Measurements from ENCODE around the gene CAMTA1. TPM values are rescaled to one million over a fixed set of nuclear protein-coding genes. Genes with fewer than 3 reads are reported as not detected.

CAMTA1 gene
- total RNA-seq, 1 donor from 2014 or later, result 160 TPM

GRCh38 chr1:7572654-7573152 is 787.4 kb downstream of the CAMTA1 start:
- TF ChIP-seq CTCF (IDR thresholded peaks at IDR 0.05; ENCODE audit: borderline replicate concordance), result no peak
- H3K36me3 ChIP-seq, result no peaks in the 10 kb centered on the region
- DNase-seq, result no peak
- H3K4me3 ChIP-seq, result no peak overlapping the region
- H3K27me3 ChIP-seq (ENCODE audit: low read depth), result peaks cover 3% of the 10 kb centered on the region
- intact Hi-C loops (cut with micrococcal nuclease), result no loop called here
- peaks cover 14% of the 10 kb centered on the region for H3K4me1 ChIP-seq
- no peaks in the 10 kb centered on the region for H3K9me3 ChIP-seq (replicated peaks)
- no peak overlapping the region for H3K27ac ChIP-seq (replicated peaks)

- Histone ChIP-seq H3K4me1 (peaks cover 14% of the 10 kb centered on the region), H3K4me3 (no peak overlapping the region), H3K36me3 (no peaks in the 10 kb centered on the region), H3K27me3 (ENCODE audit: low read depth) (peaks cover 3% of the 10 kb centered on the region), H3K27ac (replicated peaks) (no peak overlapping the region), H3K9me3 (replicated peaks) (no peaks in the 10 kb centered on the region)
- intact Hi-C loops (cut with micrococcal nuclease), result no loop called here
- TF ChIP-seq CTCF (IDR thresholded peaks at IDR 0.05; ENCODE audit: borderline replicate concordance), result no peak
- DNase-seq, result no peak
Observed at GRCh38 chr1:7573481-7573880, 788.2 kb downstream of the CAMTA1 start.

- DNase-seq, result no peak
- no peak for TF ChIP-seq CTCF (IDR thresholded peaks at IDR 0.05; ENCODE audit: borderline replicate concordance)
- peaks cover 14% of the 10 kb centered on the region for H3K4me1 ChIP-seq
- intact Hi-C loops (cut with micrococcal nuclease), result no loop called here
- H3K27me3 ChIP-seq (ENCODE audit: low read depth), result peaks cover 3% of the 10 kb centered on the region
- no peak overlapping the region for H3K27ac ChIP-seq (replicated peaks)
- H3K36me3 ChIP-seq, result no peaks in the 10 kb centered on the region
- no peaks in the 10 kb centered on the region for H3K9me3 ChIP-seq (replicated peaks)
- H3K4me3 ChIP-seq, result no peak overlapping the region
Observed at GRCh38 chr1:7574121-7575040, 789.1 kb downstream of the CAMTA1 start.

- DNase-seq, result no peak
- peaks cover 14% of the 10 kb centered on the region for H3K4me1 ChIP-seq
- H3K27ac ChIP-seq (replicated peaks), result no peak overlapping the region
- H3K27me3 ChIP-seq (ENCODE audit: low read depth), result peaks cover 3% of the 10 kb centered on the region
- no peak for TF ChIP-seq CTCF (IDR thresholded peaks at IDR 0.05; ENCODE audit: borderline replicate concordance)
- H3K9me3 ChIP-seq (replicated peaks), result no peaks in the 10 kb centered on the region
- no peak overlapping the region for H3K4me3 ChIP-seq
- intact Hi-C loops (cut with micrococcal nuclease), result no loop called here
- no peaks in the 10 kb centered on the region for H3K36me3 ChIP-seq
Observed at GRCh38 chr1:7575041-7575400, 789.8 kb downstream of the CAMTA1 start.

DNA sequence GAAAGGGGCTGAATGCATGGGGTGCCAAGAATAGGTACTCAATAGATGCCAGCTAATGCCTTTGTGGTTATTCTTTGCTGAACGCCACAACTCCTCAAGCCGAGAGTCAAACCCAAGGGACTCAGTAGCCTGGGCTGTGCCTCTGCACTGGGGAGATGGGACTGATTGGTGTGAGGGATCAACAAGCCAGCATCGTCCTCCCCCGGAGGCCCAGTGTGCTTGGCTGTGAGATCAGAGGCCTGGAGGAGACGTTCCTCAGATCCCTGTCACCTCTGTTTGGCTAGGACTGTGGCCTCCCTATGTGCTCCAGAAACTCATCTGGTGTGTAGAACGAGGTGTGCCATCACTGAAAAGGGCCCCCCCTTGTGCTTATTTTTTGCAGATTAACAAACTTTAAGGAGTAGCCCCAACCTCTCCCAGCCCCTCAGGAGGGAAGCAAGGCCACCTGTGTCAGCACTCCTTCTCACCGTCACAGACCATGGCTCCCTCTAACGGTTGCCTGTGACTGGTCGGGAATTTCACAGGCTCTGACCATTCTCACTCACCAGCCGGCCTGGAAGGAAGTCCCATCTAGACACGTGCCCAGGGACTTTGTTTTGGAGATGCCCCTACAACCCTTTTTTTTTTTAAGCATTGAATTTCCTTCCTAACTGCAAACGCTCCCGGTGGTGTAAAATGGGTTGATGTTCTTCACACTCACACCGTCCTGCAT is 791.8 kb downstream of the CAMTA1 start:
- H3K4me1 ChIP-seq, result peaks cover 14% of the 10 kb centered on the region
- DNase-seq, result no peak
- H3K4me3 ChIP-seq, result no peak overlapping the region
- peaks cover 11% of the 10 kb centered on the region for H3K27me3 ChIP-seq (ENCODE audit: low read depth)
- no peak overlapping the region for H3K27ac ChIP-seq (replicated peaks)
- peak; percentile 56 for TF ChIP-seq CTCF (IDR thresholded peaks at IDR 0.05; ENCODE audit: borderline replicate concordance)
- intact Hi-C loops (cut with micrococcal nuclease), result no loop called here
- H3K9me3 ChIP-seq (replicated peaks), result no peaks in the 10 kb centered on the region
- H3K36me3 ChIP-seq, result no peaks in the 10 kb centered on the region

All from left ventricle myocardium inferior (tissue), 1 donor.